AG04450 (cell line): ENCODE data around the gene CCDC38. TPM values are rescaled to one million over a fixed set of nuclear protein-coding genes. Genes with fewer than 3 reads are reported as not detected.

Experiments
- CTCF ChIA-PET: fragments of 300-600, 350-600 bp; formaldehyde crosslinking; extraction: SDS; loops from one replicate; lab custom pipeline; 2022; ENCODE audit warnings: antibody characterized with exemption, inconsistent platforms; lab: Charles Lee
- POLR2A ChIA-PET: fragments of 350-600 bp; formaldehyde crosslinking; extraction: SDS; loops from one replicate; lab custom pipeline; 2021; ENCODE audit warnings: antibody characterized with exemption, inconsistent platforms; lab: Yijun Ruan, JAX
- DNase-seq: peaks from one replicate; pipeline ENCODE4 v3.0.0-alpha.2; 2011; ENCODE audit warnings: low read depth, low spot score
- H3K27ac ChIP-seq: one replicate; pipeline ENCODE4 v1.5.1; 2012; ENCODE audit warnings: low read depth, low read length, control low read depth
- H3K27me3 ChIP-seq: one replicate; pipeline ENCODE4 v1.6.0; 2012; ENCODE audit warnings: low read length; ENCODE audit not compliant: control insufficient read depth, insufficient read depth
- H3K4me3 ChIP-seq: 2 replicates; pipeline ENCODE4 v1.5.1; 2011; ENCODE audit warnings: mild to moderate bottlenecking, low read depth, low read length, control low read depth
- H3K9me3 ChIP-seq: 2 replicates; pipeline ENCODE4 v1.5.1; 2012; ENCODE audit warnings: low read length; ENCODE audit not compliant: control insufficient read depth, insufficient read depth
- polyA minus RNA-seq: library from RNA; depleted of rRNA, polyadenylated mRNA; stranded (reverse); fragments of >200 nt; gene quantifications from 2 replicates; pipeline ENCODE4 v1.2.3, GENCODE V29; 2011; rRNA and poly(A)+ RNA removed
- polyA plus RNA-seq: library from polyadenylated mRNA; depleted of rRNA; stranded (reverse); fragments of >200 nt; gene quantifications from 2 replicates; pipeline ENCODE4 v1.2.3, GENCODE V29; 2011; rRNA removed
- TF ChIP-seq, protein P1 (sequence below): IDR thresholded peaks from 2 replicates; pipeline ENCODE4 v1.5.1; 2011; ENCODE audit warnings: low read depth, low read length, control low read depth, inconsistent platforms

CCDC38 gene
- polyA plus RNA-seq (not detected in 2 replicates), polyA minus RNA-seq (not detected in 2 replicates)

- TF ChIP-seq, protein P1, sequence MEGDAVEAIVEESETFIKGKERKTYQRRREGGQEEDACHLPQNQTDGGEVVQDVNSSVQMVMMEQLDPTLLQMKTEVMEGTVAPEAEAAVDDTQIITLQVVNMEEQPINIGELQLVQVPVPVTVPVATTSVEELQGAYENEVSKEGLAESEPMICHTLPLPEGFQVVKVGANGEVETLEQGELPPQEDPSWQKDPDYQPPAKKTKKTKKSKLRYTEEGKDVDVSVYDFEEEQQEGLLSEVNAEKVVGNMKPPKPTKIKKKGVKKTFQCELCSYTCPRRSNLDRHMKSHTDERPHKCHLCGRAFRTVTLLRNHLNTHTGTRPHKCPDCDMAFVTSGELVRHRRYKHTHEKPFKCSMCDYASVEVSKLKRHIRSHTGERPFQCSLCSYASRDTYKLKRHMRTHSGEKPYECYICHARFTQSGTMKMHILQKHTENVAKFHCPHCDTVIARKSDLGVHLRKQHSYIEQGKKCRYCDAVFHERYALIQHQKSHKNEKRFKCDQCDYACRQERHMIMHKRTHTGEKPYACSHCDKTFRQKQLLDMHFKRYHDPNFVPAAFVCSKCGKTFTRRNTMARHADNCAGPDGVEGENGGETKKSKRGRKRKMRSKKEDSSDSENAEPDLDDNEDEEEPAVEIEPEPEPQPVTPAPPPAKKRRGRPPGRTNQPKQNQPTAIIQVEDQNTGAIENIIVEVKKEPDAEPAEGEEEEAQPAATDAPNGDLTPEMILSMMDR, result no peak
- POLR2A ChIA-PET, result no interaction called here
- CTCF ChIA-PET, result interaction anchor here (0.6 to 2.9 kb wide), 5 partner anchors 13 to 273 kb away, joined by 3 to 17 read pairs (median 3); no protein-coding TSS in a partner anchor
Observed at GRCh38 chr12:95942524-95943329, at the start of gene CCDC38. TSS of gene CCDC38 (minus strand) at chr12:95942614. CDS start at chr12:95936509, 6,105 bp downstream.

GRCh38 chr12:95990136-95990535, 47.7 kb upstream of the CCDC38 start:
- H3K4me3 ChIP-seq, result no peak overlapping the region
- CTCF ChIA-PET, result interaction anchor here (0.8 to 2.9 kb wide), 2 partner anchors 8 to 17 kb away, joined by 3 to 15 read pairs; no protein-coding TSS in a partner anchor
- DNase-seq, result no peak
- peaks cover 33% of the 10 kb centered on the region for H3K27me3 ChIP-seq
- no peaks in the 10 kb centered on the region for H3K9me3 ChIP-seq
- no peak overlapping the region for H3K27ac ChIP-seq
- TF ChIP-seq, protein P1, result no peak
- POLR2A ChIA-PET, result no interaction called here

More at GRCh38 chr12:95942524-95943329, at the start of gene CCDC38:
- DNase-seq, result no peak
- no peaks in the 10 kb centered on the region for H3K27me3 ChIP-seq
- no peaks in the 10 kb centered on the region for H3K9me3 ChIP-seq
- H3K27ac ChIP-seq, result no peak within 1 kb of the TSS
- peak within 1 kb of the TSS; percentile 72 for H3K4me3 ChIP-seq

- DNase-seq, result no peak
- POLR2A ChIA-PET, result no interaction called here
- CTCF ChIA-PET, result interaction anchor here (0.8 to 2.9 kb wide), 2 partner anchors 9 to 17 kb away, joined by 3 to 15 read pairs; no protein-coding TSS in a partner anchor
- Histone ChIP-seq H3K27me3 (peaks cover 33% of the 10 kb centered on the region), H3K4me3 (no peak overlapping the region), H3K9me3 (no peaks in the 10 kb centered on the region), H3K27ac (no peak overlapping the region)
- TF ChIP-seq, protein P1, result no peak
Observed at GRCh38 chr12:95989504-95990123, 47.2 kb upstream of the CCDC38 start.

DNA sequence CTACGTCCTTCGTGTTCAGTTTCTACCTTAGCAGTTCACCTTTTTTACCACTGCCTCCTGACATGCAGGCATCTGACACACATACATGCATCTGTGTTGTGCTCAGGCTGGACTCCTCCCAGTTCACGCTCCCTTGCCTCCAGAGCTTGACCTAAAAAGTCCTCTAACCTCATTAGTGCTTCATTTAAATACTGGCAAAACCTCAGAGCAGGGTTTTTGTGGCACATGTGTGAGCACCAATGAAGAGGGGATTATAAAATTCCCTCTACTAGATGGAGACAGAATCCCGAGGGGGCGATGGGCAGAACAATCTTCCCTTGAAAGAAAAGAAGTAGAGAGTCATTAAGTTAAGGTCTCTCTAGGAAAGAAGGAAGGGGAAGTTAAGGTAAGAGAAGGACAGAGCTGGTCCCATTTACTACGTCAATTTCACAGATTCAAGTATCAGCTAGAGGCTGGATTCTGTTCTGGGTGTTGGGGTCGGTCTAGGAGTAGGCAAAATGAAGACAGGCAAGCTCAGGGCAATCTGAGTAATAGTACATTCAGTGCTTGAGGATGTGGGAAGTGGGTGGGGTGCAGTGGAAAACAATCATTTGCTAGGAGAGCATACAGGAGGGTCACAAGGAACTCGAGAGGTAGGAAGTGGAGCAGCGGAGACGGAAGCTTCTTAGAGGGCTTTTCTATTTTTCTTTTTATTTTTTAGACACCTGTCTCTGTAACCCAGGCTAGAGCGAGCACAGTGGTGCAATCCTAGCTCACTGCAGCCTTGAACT, 46.3 kb upstream of the CCDC38 start:
- Histone ChIP-seq H3K27me3 (peaks cover 31% of the 10 kb centered on the region), H3K4me3 (no peak overlapping the region), H3K9me3 (no peaks in the 10 kb centered on the region), H3K27ac (no peak overlapping the region)
- no peak for DNase-seq
- CTCF ChIA-PET, result interaction anchor here (0.6 to 2.9 kb wide), 2 partner anchors 10 to 528 kb away, joined by 3 to 15 read pairs; no protein-coding TSS in a partner anchor
- TF ChIP-seq, protein P1, result no peak
- POLR2A ChIA-PET, result no interaction called here
